Neural cell (in vitro differentiated cells): ENCODE measurements around the gene ITPRIP. TPM values are rescaled to one million over a fixed set of nuclear protein-coding genes. Genes with fewer than 3 reads are reported as not detected.

Experiments used
- H2AFZ ChIP-seq: fragments of 200-600, 300-800 bp; sonication (generic), shearing (Covaris generic); 2 replicates; pipeline ENCODE4 v1.6.0; 2014; ENCODE audit warnings: low read depth, mild to moderate bottlenecking, antibody characterized with exemption, low read length, moderate library complexity
- H3F3A ChIP-seq: fragments of 200-600 bp; shearing (Covaris generic); 2 replicates; pipeline ENCODE4 v1.6.1; 2016; ENCODE audit warnings: mild to moderate bottlenecking, moderate library complexity, mixed read lengths, antibody characterized with exemption, low read length; ENCODE audit not compliant: insufficient read depth, poor library complexity, severe bottlenecking
- H3K27ac ChIP-seq: fragments of 200-600, 300-800 bp; sonication (generic), shearing (Covaris generic); 2 replicates; pipeline ENCODE4 v1.5.1; 2014; ENCODE audit warnings: mild to moderate bottlenecking, low read length, moderate library complexity
- H3K27me3 ChIP-seq: fragments of 300-800, 200-600 bp; sonication (generic), shearing (Covaris generic); 2 replicates; pipeline ENCODE4 v1.6.0; 2014; ENCODE audit warnings: mild to moderate bottlenecking, low read depth, low read length, moderate library complexity; ENCODE audit not compliant: insufficient read depth
- H3K36me3 ChIP-seq: fragments of 300-800, 200-600 bp; sonication (generic), shearing (Covaris generic); 2 replicates; pipeline ENCODE4 v1.5.1; 2014; ENCODE audit warnings: mild to moderate bottlenecking, antibody characterized with exemption, low read length, moderate library complexity; ENCODE audit not compliant: insufficient read depth
- H3K4me2 ChIP-seq: fragments of 300-800, 200-600 bp; sonication (generic), shearing (Covaris generic); 2 replicates; pipeline ENCODE4 v1.6.0; 2014; ENCODE audit warnings: mild to moderate bottlenecking, low read length
- H3K4me3 ChIP-seq: fragments of 300-800, 200-600 bp; sonication (generic), shearing (Covaris generic); 2 replicates; pipeline ENCODE4 v1.5.1; 2014; ENCODE audit warnings: mild to moderate bottlenecking, low read length, moderate library complexity
- H3K79me2 ChIP-seq: fragments of 200-600 bp; shearing (Covaris generic); replicated peaks from 2 replicates; pipeline ENCODE4 v1.6.0; 2014; ENCODE audit warnings: mild to moderate bottlenecking, low read length, moderate library complexity; ENCODE audit not compliant: insufficient read depth
- H3K9ac ChIP-seq: fragments of 300-800, 200-600 bp; sonication (generic), shearing (Covaris generic); 2 replicates; pipeline ENCODE4 v1.6.1; 2016; ENCODE audit warnings: mild to moderate bottlenecking, low read length, mixed read lengths
- H3K9me2 ChIP-seq: fragments of 200-600 bp; shearing (Covaris generic); 2 replicates; pipeline ENCODE4 v1.6.1; 2016; ENCODE audit warnings: mild to moderate bottlenecking, low read length, mixed read lengths; ENCODE audit not compliant: insufficient read depth
- H3K9me3 ChIP-seq: fragments of 200-600, 300-800 bp; sonication (generic), shearing (Covaris generic); 2 replicates; pipeline ENCODE4 v1.6.1; 2016; ENCODE audit warnings: mild to moderate bottlenecking, mixed run types, low read length, moderate library complexity, mixed read lengths
- H4K20me1 ChIP-seq: fragments of 200-600 bp; shearing (Covaris generic); 2 replicates; pipeline ENCODE4 v1.6.1; 2016; ENCODE audit warnings: mild to moderate bottlenecking, mixed run types; ENCODE audit not compliant: insufficient read depth
- CTCF ChIP-seq: fragments of 450-650 bp; IDR thresholded peaks from 2 replicates; pipeline ENCODE4 v1.5.1; 2014; ENCODE audit warnings: antibody characterized with exemption, mild to moderate bottlenecking, moderate library complexity; ENCODE audit not compliant: poor library complexity, severe bottlenecking
- EP300 ChIP-seq: fragments of 450-650 bp; conservative IDR thresholded peaks from 2 replicates; pipeline ENCODE4 v1.6.1; 2014; ENCODE audit warnings: antibody characterized with exemption, mild to moderate bottlenecking, moderate library complexity; ENCODE audit not compliant: poor library complexity, severe bottlenecking
- EZH2 ChIP-seq: fragments of 200-600, 300-800 bp; shearing (Covaris generic), sonication (generic); IDR thresholded peaks from 2 replicates; pipeline ENCODE4 v1.6.1; 2014; ENCODE audit warnings: antibody characterized with exemption, low read length, borderline replicate concordance, mild to moderate bottlenecking; ENCODE audit not compliant: insufficient read depth, poor library complexity, severe bottlenecking
- MXI1 ChIP-seq: fragments of 450-650 bp; conservative IDR thresholded peaks from 2 replicates; pipeline ENCODE4 v1.6.1; 2014; ENCODE audit warnings: antibody characterized with exemption, mild to moderate bottlenecking; ENCODE audit not compliant: poor library complexity, severe bottlenecking
- POLR2AphosphoS5 ChIP-seq: IDR thresholded peaks from 2 replicates; pipeline ENCODE4 v1.6.1; 2012
- RAD21 ChIP-seq: fragments of 450-650 bp; conservative IDR thresholded peaks from 2 replicates; pipeline ENCODE4 v1.6.1; 2014; ENCODE audit warnings: antibody characterized with exemption, mild to moderate bottlenecking, moderate library complexity
- SMC3 ChIP-seq: fragments of 450-650 bp; conservative IDR thresholded peaks from 2 replicates; pipeline ENCODE4 v1.6.1; 2014; ENCODE audit warnings: antibody characterized with exemption, mild to moderate bottlenecking, moderate library complexity; ENCODE audit not compliant: poor library complexity
- TAF1 ChIP-seq: IDR thresholded peaks from 2 replicates; pipeline ENCODE4 v1.6.1; 2012; ENCODE audit warnings: low read depth
- polyA plus RNA-seq: library from polyadenylated mRNA; depleted of rRNA; stranded (reverse); fragments of >200 nt; gene quantifications from 2 replicates; pipeline ENCODE4 v1.2.3, GENCODE V29; 2014
- TF ChIP-seq, protein P1 (sequence below): IDR thresholded peaks from 2 replicates; pipeline ENCODE4 v1.6.1; 2012; ENCODE audit warnings: borderline replicate concordance

The ITPRIP gene
- polyA plus RNA-seq, 1 donor from 2014 or later: 1.5 TPM

GRCh38 chr10:104368381-104368780 is 30.1 kb upstream of the ITPRIP start:
- no peak overlapping the region for H3K27ac ChIP-seq
- no peaks in the 10 kb centered on the region for H3K27me3 ChIP-seq
- no peak overlapping the region for H3K4me2 ChIP-seq
- H3K9me2 ChIP-seq: no peaks in the 10 kb centered on the region
- no peak overlapping the region for H3K9ac ChIP-seq
- TF ChIP-seq CTCF: no peak
- no peak for TF ChIP-seq EZH2
- no peak for TF ChIP-seq TAF1
- TF ChIP-seq RAD21: no peak
- TF ChIP-seq, protein P1, sequence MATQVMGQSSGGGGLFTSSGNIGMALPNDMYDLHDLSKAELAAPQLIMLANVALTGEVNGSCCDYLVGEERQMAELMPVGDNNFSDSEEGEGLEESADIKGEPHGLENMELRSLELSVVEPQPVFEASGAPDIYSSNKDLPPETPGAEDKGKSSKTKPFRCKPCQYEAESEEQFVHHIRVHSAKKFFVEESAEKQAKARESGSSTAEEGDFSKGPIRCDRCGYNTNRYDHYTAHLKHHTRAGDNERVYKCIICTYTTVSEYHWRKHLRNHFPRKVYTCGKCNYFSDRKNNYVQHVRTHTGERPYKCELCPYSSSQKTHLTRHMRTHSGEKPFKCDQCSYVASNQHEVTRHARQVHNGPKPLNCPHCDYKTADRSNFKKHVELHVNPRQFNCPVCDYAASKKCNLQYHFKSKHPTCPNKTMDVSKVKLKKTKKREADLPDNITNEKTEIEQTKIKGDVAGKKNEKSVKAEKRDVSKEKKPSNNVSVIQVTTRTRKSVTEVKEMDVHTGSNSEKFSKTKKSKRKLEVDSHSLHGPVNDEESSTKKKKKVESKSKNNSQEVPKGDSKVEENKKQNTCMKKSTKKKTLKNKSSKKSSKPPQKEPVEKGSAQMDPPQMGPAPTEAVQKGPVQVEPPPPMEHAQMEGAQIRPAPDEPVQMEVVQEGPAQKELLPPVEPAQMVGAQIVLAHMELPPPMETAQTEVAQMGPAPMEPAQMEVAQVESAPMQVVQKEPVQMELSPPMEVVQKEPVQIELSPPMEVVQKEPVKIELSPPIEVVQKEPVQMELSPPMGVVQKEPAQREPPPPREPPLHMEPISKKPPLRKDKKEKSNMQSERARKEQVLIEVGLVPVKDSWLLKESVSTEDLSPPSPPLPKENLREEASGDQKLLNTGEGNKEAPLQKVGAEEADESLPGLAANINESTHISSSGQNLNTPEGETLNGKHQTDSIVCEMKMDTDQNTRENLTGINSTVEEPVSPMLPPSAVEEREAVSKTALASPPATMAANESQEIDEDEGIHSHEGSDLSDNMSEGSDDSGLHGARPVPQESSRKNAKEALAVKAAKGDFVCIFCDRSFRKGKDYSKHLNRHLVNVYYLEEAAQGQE: no peak
- no peak for TF ChIP-seq MXI1
- TF ChIP-seq SMC3: no peak
- TF ChIP-seq POLR2AphosphoS5: no peak
- TF ChIP-seq EP300: no peak
- H2AFZ ChIP-seq: no peak overlapping the region
- no peaks in the 10 kb centered on the region for H4K20me1 ChIP-seq
- H3K4me3 ChIP-seq: no peak overlapping the region
- H3K79me2 ChIP-seq: no peaks in the 10 kb centered on the region
- H3F3A ChIP-seq: no peaks in the 10 kb centered on the region
- H3K9me3 ChIP-seq: peaks cover 6% of the 10 kb centered on the region
- no peaks in the 10 kb centered on the region for H3K36me3 ChIP-seq

GRCh38 chr10:104367904-104368303 is 29.6 kb upstream of the ITPRIP start:
- Histone ChIP-seq H3F3A (no peaks in the 10 kb centered on the region), H3K4me2 (no peak overlapping the region), H2AFZ (no peak overlapping the region), H3K36me3 (no peaks in the 10 kb centered on the region), H3K9ac (no peak overlapping the region), H4K20me1 (no peaks in the 10 kb centered on the region), H3K9me3 (peaks cover 6% of the 10 kb centered on the region), H3K4me3 (no peak overlapping the region), H3K27me3 (no peaks in the 10 kb centered on the region), H3K27ac (no peak overlapping the region), H3K9me2 (no peaks in the 10 kb centered on the region), H3K79me2 (no peaks in the 10 kb centered on the region)
- TF ChIP-seq POLR2AphosphoS5: no peak

DNA sequence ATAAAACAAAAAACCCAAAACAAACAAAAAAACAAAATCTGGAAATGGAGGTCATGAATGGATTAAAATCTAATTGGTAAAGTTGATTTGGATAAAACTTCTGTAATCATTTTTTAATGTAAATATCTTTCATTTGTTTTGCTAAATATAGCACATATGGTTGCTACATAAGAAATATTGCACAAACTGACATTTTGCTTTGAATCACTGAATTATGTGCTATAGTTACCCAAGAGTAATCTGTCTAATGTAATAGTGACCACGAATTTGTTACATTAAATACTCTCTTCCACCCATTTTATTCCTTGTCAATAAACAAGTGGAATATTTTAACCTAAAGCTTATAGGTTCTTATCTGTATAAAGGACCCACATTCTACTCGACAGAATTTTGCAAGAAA is 21.5 kb upstream of the ITPRIP start:
- TF ChIP-seq, protein P1: no peak
- no peak for TF ChIP-seq POLR2AphosphoS5
- TF ChIP-seq EZH2: no peak
- no peak for TF ChIP-seq CTCF
- TF ChIP-seq EP300: no peak
- no peak for TF ChIP-seq SMC3
- no peak for TF ChIP-seq MXI1
- no peak for TF ChIP-seq TAF1
- no peak for TF ChIP-seq RAD21

More for the DNA sequence above, 21.5 kb upstream of the ITPRIP start:
- Histone ChIP-seq H3K36me3 (no peaks in the 10 kb centered on the region), H3K27ac (no peak overlapping the region), H3K9me3 (no peaks in the 10 kb centered on the region), H3K9me2 (no peaks in the 10 kb centered on the region), H3K27me3 (no peaks in the 10 kb centered on the region), H3K9ac (no peak overlapping the region), H3F3A (no peaks in the 10 kb centered on the region), H4K20me1 (no peaks in the 10 kb centered on the region), H3K79me2 (no peaks in the 10 kb centered on the region), H2AFZ (no peak overlapping the region), H3K4me3 (no peak overlapping the region), H3K4me2 (no peak overlapping the region)
